Measurements from ENCODE around the gene RPL26.
"Not testable (repeated sequence)": the region's sequence is repeated elsewhere in the genome, so short reads cannot be mapped to it uniquely, and the experiment has no call there.

Gene RPL26

DNA sequence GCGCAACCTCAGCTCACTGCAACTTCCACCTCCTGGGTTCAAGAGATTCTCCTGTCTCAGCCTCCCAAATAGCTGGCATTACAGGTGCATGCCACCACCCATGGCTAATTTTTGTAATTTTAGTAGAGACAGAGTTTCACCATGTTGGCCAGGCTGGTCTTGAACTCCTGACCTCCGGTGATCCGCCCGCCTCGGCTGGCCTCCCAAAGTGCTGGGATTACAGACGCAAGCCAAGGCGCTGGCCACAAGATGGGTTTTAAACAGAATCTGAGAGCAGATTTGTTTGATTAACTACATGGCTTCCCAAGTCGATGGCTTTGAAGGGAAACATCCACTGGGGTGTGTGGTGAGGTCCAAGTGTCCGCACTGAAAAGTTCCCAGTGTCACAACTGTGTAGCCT, 11.5 kb upstream of the RPL26 start:
- DNase-seq (ENCODE audit: low spot score), result not testable (repeated sequence)

DNA sequence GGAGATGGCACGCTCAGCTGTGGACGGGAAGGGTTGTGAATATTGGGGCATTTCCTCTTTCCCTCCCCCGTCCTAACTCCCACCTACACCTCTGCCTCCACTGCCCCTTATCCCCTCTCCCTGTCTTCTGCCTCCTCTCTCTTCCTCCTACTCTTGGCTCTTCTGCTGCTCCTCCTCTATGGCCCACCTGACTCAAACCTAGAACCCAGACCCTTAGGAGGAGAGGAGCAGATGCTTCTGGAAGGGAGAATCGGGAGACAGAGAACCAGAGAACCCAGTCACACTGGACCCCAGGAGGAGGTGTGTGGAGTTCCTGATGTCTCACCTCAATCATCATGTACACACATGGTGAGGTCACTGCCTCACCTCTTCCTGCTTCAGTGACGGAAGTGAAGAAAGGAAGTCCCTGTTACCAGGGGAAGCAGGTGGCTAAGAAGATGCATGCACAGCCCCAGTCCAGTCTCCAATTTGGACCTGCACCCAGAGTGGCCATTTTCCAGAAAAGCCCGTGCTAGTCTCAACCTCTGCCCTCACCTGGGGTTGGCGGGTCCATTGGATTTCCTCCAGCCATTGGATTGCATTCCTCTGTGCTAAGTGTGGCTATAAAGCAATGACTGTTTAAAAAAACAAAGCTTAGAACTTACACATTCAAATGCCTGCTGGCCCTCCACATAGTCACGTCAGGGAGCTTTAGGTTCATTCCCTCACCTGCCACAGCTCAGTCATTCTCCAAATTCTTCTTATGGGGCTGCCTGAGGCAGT, 10.7 kb upstream of the RPL26 start:
- no peak for DNase-seq (ENCODE audit: low spot score)

DNA sequence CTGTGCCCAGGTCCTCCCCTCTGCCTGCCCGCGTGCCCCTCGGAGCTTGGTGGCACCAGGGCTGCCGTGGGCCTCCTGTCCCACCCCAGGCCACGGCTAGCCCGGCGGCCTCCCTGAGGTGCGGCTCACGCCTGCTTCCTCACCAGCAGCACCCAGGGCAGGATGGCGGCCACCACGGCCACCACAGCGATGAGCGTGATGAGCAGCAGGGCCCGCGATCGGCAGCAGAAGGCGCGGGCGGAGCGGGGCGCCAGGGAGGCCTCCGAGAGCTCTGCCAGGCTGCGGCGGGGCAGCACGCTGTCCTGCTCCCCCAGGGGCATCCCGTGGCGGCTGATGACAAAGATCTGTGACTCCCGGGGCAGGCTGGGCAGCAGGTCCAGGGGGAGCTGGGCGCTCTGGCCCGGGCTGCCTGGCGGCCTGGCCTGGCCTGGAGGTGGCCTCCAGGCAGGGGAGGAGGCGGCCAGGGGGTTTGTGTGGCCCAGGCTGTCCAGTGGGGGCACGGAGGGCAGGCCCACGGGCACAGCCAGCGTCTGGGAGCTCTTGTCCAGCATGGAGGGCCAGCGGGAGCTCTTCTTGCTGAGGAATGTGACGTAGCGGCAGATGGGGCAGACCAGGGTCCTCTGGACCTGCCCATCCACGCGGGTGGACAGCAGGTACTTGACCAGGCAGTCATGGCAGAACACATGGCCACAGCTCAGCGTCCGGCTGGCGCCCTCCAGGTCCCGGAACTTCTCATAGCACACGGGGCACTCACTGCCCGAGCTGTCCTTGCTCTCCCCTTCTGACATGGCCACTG, 9.9 kb upstream of the RPL26 start:
- DNase-seq (ENCODE audit: low spot score), result no peak

DNA sequence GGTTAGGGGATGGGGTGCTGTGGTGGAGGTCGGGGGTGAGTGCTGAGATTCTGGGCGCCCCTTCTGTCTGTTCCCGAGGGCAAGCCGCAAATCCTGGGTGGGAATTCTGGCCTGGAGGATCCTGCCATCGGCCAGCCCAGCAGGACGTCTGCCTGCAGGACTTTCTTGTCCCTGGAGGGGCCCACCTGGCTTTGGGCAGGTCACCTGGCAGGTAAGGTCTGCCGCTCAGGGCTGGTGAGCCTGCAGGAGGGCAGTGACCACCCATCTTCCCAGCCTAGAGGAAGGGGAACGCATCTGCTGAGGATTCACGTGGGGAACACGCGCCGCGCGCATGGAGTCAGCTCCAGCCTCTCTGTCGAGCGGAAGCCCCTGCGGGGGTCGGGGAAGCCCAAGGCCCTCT, 9.3 kb upstream of the RPL26 start:
- DNase-seq (ENCODE audit: low spot score), result no peak

DNA sequence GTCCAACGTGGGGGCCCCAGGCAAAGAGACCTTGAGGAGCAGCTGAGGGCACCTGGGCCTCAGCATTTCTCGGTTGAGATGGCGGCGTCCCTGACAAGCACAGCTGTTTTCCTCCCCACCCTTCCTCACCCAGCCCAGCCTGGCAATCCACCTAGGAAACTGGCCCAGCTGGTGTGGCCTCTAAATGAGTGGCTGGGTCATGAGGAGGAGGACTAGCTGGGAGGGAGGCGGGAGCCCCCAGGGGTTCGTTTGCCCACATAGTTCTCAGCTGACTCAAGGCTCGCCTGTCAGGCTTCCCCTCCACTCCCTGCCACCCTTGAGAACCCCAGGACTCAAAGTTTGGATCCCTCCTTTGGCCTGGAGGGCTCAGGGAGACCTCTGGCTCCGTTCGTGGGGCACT, 8.7 kb upstream of the RPL26 start:
- DNase-seq (ENCODE audit: low spot score), result peak; percentile 37

DNA sequence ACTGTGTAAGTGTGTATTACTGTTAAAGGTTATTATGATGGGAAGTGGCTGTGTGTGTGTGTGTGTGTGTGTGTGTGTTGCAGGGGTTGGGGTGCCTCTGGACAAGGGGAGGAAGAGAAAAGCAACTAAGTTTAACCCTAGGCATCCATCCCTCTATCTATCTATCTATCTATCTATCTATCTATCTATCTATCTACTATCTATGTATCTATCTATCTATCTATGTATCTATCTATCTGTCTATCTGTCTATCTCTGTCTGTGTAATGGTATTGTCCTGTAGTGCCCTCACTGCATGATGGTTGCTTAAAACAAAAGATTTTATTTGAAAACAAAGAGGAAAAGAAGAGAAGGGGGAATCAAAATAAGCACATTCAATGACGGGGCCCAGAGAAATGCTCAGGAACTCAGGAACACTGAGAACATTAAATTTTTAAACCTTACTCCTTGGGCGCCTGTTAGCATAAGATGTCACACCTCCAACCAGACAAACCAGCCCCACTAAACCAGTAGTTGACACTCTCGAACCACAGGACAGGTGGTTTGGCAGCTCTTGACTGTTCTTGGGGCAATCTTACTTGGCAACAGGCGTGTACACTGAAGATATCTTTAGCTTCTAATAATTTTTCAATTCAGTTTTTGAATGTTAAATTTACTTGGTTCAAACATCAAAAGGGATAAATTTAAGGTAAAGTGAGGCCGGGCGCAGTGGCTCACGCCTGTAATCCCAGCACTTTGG, 5.1 kb upstream of the RPL26 start:
- DNase-seq (ENCODE audit: low spot score), result no peak

DNA sequence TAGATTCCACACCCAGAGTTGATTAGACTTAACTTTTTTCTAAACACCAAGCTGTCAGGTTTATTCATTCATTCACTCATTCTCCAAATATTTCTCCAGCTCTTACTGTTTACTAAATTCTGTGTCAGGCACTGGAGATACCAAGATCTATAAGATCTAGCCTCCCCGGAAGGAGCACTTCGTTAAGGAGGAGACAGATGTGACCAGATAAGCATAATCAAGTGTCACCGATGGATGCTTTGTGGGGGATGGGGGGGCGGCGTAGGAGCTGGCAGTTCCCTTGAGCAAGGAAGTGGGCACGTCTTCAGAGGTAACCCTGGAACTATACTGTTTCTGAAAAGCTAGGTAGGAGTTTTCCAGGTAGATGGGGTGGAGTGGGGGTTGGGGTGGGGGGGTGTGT, 3.8 kb upstream of the RPL26 start:
- DNase-seq (ENCODE audit: low spot score), result no peak

DNA sequence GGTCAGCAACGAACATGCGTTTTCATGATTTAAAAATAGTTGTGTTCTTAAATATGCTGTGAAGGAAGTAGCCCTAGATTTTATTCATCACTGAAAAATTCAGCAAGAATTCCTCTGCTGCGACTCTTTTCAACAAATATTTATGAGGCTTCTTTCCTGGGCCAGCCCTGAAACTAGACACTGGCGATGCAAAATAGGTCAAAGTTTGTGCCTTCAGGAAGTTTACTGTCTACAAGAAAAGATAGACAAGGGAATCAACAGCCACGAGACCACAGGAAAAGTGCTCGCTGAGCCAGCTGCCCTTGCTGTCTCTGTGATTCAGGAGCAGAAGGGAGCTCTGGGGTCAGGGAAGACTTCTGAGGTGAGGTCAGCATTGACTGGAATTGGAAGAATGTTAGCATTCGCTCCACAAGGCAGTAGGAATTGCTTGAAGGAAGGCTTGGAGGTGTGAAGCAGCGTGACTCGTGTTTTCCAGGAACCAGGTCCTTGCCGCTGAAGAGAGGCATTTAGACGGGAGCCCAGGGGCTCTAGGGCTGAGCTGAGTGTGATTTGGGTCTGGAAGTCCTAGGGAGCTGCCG, 1.9 kb upstream of the RPL26 start:
- DNase-seq (ENCODE audit: low spot score), result peak; percentile 82

DNA sequence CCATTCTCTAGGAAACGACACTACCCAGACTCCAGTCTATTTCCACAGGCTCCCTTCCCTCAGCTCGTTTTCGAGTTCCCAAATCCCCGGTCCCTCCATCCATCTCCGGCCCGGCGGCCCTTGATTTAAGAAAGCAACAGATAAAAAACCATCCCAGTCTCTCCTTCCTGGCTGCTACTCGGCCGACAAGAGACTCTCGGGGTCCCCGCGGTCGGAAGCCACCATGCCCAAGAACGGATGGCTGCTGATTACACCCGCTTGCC, 182 bp downstream of the RPL26 start:
- no peak for DNase-seq (ENCODE audit: low spot score)

DNA sequence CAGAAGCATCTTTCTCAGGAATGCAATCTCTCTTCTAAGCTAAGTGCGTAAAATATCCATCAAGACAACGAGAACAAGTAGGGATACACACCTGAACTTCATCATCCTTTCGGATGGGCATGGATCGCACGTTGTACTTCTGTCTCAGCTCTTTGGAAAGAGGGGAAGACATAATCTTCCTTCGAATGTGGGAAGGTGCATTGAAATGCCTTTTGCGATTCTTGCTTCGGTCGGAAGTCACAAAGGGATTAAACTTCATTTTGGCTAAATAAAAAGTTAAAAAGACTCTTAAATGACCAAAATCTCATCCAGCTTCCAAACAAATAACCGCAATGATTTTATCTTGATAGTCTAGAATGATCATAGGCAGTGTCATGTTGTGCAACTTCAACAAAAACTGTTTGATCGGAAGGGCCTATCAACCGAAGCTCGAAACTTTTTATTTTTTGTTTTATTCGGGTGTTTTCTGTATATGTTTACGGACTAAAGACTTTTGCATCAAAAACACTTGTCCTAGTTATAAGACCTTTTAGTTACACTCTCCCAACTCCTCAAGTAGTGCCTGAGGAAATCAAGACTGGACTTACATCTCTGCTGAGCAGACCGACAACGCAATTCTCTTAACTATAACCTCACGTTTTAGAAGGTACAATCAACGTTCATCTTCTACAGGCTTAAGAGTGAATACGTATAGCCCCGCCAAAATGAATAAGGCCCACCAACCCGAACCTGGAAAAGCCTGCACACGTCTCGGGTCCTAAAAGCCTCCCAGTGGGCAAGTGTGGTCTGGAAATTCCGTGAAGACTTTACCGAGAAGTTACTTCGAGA, 727 bp downstream of the RPL26 start:
- no peak for DNase-seq (ENCODE audit: low spot score)

DNA sequence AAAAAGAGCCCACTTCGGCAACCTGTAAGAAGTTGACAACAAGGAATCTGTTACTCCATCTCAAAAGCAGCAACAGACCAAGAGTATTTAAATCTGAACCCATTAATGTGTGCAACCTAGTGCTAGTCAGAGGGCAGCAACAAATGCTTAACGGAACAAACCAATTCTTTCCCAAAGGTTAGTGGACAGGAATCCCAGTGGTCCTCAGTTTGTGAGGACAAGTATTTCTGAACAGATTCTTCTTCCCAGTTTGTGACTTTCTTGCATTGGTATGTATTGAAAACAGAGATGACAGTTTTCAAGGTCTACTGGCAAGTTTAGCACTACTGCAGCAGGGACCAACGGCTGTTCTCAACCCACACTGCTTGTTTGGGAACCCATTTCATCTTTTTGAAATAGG, 2.9 kb downstream of the RPL26 start:
- no peak for DNase-seq (ENCODE audit: low spot score)

DNA sequence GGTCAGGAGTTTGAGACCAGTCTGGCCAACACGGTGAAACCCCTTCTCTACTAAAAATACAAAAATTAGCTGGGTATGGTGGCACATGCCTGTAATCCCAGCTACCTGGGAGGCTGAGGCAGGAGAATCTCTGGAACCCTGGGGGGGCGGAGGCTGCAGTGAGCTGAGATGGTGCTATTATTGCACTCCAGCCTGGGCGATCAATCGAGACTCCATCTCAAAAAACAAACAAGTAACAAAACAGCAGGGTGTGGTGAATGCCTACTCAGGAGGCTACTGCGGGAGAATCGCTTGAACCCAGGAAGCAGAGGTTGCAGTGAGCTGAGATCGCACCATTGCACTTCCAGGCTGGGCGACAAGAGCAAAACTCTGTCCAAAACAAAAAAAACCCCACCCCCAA, 4.9 kb downstream of the RPL26 start:
- not testable (repeated sequence) for DNase-seq (ENCODE audit: low spot score)

DNA sequence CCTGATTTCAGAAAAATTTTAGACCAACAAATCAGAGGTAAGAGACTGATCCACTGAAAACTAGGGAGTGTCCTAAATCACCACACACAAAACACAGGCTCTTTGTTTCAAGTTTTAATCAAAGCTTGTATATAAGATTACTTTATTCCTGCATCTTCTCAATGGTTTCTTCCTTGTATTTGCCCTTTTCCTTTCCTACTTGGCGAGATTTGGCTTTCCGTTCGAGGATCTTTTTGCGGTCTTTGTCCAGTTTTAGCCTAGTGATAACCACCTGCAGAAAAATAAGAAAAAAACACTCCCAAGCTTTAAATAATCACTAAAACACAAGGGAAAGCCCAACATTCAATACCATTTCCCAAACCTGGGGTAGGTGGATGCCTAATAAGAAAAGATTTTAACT, 5.6 kb downstream of the RPL26 start:
- DNase-seq (ENCODE audit: low spot score), result no peak

DNA sequence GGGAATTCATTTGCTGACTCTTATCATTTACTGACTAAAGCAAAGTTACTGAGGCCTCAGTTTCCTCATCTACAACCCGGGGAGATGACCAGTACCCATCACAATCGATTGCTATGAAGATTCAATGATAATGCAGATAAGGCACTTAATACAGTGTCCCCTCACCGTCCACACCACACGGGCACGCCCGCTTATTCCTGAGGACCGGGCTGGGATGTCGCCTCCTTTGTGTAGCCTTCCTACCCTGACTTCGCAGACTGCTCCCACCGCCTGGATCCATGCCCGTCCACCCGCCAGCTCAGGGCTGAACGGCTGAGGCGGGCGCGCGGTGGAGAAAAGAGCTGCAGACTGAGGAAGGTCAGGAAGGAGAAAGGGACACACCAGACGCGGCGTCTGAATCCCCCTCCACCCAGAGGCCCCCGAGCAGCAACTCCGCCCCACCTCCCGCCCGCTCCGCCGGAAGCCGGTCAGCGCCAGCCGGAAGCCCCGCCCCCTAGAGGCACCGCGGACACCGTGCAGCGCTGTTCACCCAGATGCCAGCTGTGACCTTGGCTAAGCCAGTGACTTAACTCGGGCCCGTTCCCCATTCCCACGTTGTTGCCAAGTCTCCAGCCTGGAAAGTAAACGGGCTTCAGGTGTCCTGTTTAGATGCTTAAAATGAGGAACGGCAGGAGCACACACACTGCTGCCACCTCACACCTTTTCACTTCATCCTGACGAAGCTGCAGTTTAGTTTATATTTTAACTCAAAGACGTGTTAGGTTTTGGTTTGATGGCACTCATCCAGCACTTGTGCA, 6.5 kb downstream of the RPL26 start, which contains the start of gene KRABD2:
KRABD2 (minus strand) TSS at position 434 of the 797 bp plus-strand sequence.
- peak; percentile 96 for DNase-seq (ENCODE audit: low spot score)

DNA sequence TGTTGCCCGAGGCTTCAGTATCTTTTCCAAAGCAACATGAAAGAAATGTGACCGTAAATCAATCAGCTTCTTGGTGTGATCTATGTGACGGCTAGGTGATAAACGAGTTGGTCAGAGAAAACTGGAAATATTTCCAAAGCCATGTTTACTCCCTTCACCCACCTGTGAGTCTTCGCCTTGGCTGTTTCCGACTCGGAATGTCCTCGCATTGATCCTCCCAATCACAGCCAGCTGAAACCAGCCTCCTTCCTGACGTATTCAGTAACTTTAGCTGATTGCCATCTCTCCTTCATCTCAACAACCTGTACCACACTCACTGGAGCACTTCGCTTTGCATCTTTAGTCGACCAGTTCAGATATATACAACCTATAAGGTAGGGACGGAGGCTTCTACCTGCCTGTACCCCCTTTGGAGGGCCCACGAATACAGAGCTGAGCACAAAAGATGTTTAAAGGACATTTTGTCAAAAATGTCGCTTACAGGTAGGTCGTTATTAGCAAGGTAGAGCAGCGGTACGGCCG, 7.2 kb downstream of the RPL26 start:
- peak; percentile 27 for DNase-seq (ENCODE audit: low spot score)

DNA sequence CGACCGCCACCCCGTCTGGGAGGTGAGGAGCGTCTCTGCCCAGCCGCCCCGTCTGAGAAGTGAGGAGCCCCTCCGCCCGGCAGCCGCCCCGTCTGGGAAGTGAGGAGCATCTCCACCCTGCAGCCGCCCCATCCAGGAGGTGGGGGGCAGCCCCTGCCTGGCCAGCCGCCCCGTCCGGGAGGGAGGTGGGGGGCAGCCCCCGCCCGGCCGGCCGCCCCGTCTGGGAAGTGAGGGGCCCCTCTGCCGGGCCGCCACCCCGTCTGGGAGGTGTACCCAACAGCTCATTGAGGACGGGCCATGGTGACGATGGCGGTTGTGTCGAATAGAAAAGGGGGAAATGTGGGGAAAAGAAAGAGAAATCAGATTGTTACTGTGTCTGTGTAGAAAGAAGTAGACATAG, 9.1 kb downstream of the RPL26 start:
- not testable (repeated sequence) for DNase-seq (ENCODE audit: low spot score)

DNA sequence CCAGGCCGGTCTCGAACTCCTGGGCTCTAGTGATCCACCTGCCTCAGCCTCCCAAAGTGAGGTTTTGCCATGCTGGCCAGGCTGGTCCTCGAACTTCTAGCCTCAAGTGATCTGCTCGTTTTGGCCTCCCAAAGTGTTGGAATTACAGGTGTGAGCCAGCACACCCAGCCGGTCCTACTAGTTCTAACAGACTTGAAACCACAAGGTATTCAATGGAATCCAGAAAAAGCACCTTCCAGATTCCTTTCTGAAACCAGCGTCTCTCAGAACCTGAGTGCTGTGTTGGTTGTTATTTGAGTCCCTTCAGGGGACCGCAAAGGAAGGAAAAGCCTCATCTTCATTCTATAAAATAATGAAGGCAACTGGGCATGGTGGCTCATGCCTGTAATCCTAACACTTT, 10.6 kb downstream of the RPL26 start:
- DNase-seq (ENCODE audit: low spot score), result no peak

DNA sequence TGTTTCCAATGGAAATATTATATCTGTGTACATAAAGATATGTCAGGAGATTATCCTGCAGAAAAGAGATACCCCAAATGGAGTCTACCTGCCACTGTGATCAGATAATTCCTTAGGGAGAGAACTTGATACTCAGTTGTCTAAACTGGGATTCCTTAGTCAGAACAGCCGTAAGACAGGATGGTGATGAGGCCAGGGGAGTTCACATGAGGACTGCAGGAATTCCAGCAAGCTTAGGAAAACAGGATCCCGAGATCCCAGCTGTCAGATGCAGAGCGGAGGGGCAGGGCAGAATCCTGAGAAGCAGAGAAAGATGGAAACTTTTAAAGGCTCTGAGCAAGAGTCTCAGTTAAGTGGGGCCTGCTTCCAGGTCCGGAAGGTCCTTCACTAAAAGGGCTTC, 11.2 kb downstream of the RPL26 start:
- no peak for DNase-seq (ENCODE audit: low spot score)

DNA sequence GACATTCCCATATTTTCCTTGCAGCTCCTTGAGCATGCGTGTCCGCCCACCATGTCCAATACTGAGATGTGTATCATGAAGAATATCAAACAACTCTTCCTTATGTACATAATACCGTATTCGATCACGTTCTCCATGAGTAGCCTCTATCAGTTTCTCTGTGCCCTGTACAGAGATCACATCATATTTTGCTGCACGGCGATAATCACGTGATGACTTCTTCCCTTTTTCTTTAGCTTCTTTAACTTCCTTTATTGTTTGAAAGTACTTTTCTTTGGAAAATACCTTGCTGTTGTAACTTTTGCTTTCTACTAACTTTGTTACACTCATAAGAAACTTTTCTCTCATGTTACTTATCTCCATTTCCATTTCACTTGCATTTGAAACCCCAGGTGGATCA, 13.0 kb downstream of the RPL26 start:
- DNase-seq (ENCODE audit: low spot score), result no peak

DNA sequence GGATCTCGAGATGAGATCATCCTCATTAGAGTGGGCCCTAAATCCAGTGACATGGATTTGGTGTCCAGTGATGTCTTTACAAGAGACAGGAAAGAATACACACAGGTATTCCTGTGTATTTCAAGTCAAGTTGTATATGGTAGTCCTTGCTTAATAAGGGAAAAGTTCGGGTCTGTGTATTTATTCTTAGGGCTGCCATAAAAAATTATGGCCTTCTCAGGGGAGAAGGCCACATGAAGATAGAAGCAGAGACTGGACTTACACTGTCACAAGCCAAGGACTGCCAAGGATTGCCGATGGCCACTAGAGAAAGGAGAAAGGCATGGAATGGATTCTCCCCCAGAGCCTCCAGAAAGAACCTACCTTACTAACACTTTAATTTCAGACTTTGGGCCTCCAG, 14.8 kb downstream of the RPL26 start:
- no peak for DNase-seq (ENCODE audit: low spot score)

DNA sequence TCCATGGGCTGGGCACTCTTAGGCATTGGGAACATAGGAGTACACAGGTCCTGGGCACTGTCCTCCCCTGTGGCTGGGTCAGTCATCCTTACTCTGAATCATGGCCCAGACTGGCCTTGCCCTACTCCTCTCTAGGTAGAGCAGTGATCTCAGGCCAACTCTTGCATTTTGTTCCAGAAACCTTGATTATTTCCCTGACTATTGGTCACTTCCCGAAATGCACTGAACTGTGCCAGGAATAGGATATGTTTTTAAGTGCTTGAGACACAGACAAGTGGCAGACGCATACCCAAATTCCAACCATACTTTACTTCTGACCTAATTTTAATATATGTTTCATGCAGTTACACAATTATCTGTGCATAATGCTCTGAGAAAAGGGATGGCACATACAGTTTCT, 16.8 kb downstream of the RPL26 start:
- DNase-seq (ENCODE audit: low spot score), result peak; percentile 26
